Esophagus muscularis mucosa (tissue), 4 donors: ENCODE measurements around the gene TMEM259. TPM values are rescaled to one million over a fixed set of nuclear protein-coding genes. Genes with fewer than 3 reads are reported as not detected.

Source experiments
- DNase-seq: peaks from one replicate; pipeline ENCODE4 v3.0.0-alpha.2; 2017; ENCODE audit errors: extremely low spot score
- H3K27ac ChIP-seq, 4 donors: fragments of 200-600 bp; sonication (generic); replicated peaks in 1 of 4; 1 replicate in 3 of 4; 2 replicates in 1 of 4; pipeline ENCODE4 v1.5.1; 2016 to 2019; ENCODE audit warnings: mild to moderate bottlenecking in 1 of 4
- H3K27me3 ChIP-seq, 4 donors: fragments of 200-600 bp; sonication (generic); one replicate each; pipeline versions ENCODE4 v1.5.1 to v1.6.0; 2016 to 2019
- H3K36me3 ChIP-seq, 4 donors: fragments of 200-600 bp; sonication (generic); one replicate each; pipeline ENCODE4 v1.5.1; 2016 to 2019
- H3K4me1 ChIP-seq, 4 donors: fragments of 200-600 bp; sonication (generic); one replicate each; pipeline ENCODE4 v1.5.1; 2016 to 2019
- H3K4me3 ChIP-seq, 4 donors: fragments of 200-600 bp; sonication (generic); 1 replicate in 2 of 4; 2 replicates in 2 of 4; pipeline ENCODE4 v1.5.1; 2016 to 2019; ENCODE audit warnings: mild to moderate bottlenecking in 4 of 4, moderate library complexity in 1 of 4
- H3K9me3 ChIP-seq, 4 donors: fragments of 200-600 bp; sonication (generic); 1 replicate in 3 of 4; 2 replicates in 1 of 4; pipeline ENCODE4 v1.5.1; 2016 to 2019
- EP300 ChIP-seq: sonication (generic); formaldehyde crosslinking; IDR thresholded peaks from one replicate; pipeline ENCODE4 v1.6.1; 2017; ENCODE audit warnings: antibody characterized with exemption
- POLR2A ChIP-seq: fragments of 450-650 bp; IDR thresholded peaks from one replicate; pipeline ENCODE4 v1.6.1; 2017; ENCODE audit warnings: antibody characterized with exemption, moderate library complexity, mild to moderate bottlenecking, low read depth
- POLR2AphosphoS5 ChIP-seq, 2 donors: sonication (generic); formaldehyde crosslinking; IDR thresholded peaks; one replicate each; pipeline ENCODE4 v1.6.1; 2017; ENCODE audit warnings: antibody characterized with exemption in 2 of 2
- WGBS: methylation state at CpG from one replicate; pipeline ENCODE4 v1.1.5; 2018; 5-methylcytosine and 5-hydroxymethylcytosine counted together
- intact Hi-C: fragments of 100-400 bp; cut with DNase I; formaldehyde crosslinking; loops from one replicate; pipeline ENCODE4 v1.15.1; 2023
- total RNA-seq, 4 donors: library from RNA; depleted of rRNA; stranded (reverse); fragments of >200 nt; gene quantifications; one replicate each; pipeline versions ENCODE4 v1.1.0 to v1.2.1, GENCODE V29; 2016
- TF ChIP-seq, protein P1 (sequence below), 3 experiments: fragments of 200-600 bp in 2 of 3; fragments of 450-650 bp in 1 of 3; sonication (generic) in 2 of 3; IDR thresholded peaks; one replicate each; pipeline ENCODE4 v1.5.1; 2017 to 2019; ENCODE audit warnings: antibody characterized with exemption in 3 of 3, mild to moderate bottlenecking in 2 of 3, moderate library complexity in 1 of 3

Gene TMEM259
- total RNA-seq, 4 donors from 2014 or later: 129 to 187 (median 160) TPM

DNA sequence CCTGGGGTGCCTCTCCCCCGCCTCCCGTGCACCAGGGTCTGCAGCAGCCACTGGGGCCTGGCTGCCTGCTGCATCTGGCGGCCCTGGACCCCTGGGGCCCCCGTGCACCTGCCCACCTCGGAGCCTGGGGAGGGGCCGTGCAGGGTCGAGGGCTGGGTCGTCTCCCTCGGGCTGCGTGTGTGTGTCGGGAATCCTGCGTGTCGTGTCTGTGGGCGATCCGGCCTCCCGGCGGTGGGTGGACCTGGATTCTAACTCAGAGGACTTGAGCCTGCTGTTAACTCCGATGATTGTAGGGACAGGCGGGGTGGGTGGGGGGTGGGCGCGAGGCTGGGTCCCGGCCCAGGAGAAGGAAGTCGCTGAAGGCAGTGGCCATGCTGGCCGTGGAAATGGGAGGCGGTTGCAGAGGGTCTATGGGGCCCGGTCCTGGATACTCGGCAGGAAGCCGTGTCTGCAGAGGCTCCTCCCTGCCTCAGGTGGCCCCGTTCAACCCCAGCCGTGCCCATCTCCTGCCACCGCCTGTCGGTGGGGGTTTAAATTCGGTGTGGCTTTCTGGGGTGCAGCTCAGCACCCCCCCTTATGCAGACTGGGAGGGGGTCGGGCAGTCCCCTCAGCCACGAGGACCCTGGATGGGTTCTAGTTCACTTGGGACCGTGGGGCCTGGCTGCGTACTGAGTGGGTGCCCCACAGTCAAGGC, 46.2 kb downstream of the TMEM259 start:
- H3K27ac ChIP-seq: no peak overlapping the region
- H3K4me1 ChIP-seq: no peaks in the 10 kb centered on the region
- peaks cover 0 to 9% (median 2%) of the 10 kb centered on the region in 4 donors for H3K27me3 ChIP-seq
- peaks cover 0 to 11% (median 8%) of the 10 kb centered on the region in 4 donors for H3K9me3 ChIP-seq
- DNase-seq: no peak
- no peak overlapping the region for H3K4me3 ChIP-seq
- peaks cover 16 to 31% (median 24%) of the 10 kb centered on the region in 4 donors for H3K36me3 ChIP-seq
- 83% methylated on average over 28 of the region's 37 CpGs for WGBS
- intact Hi-C loops: loop anchor here (5.0 kb wide), 1 partner anchor 32 kb away; no protein-coding TSS in a partner anchor
- no peak for TF ChIP-seq POLR2A
- no peak for TF ChIP-seq POLR2AphosphoS5 (IDR thresholded peaks at IDR 0.05)
- TF ChIP-seq, protein P1, sequence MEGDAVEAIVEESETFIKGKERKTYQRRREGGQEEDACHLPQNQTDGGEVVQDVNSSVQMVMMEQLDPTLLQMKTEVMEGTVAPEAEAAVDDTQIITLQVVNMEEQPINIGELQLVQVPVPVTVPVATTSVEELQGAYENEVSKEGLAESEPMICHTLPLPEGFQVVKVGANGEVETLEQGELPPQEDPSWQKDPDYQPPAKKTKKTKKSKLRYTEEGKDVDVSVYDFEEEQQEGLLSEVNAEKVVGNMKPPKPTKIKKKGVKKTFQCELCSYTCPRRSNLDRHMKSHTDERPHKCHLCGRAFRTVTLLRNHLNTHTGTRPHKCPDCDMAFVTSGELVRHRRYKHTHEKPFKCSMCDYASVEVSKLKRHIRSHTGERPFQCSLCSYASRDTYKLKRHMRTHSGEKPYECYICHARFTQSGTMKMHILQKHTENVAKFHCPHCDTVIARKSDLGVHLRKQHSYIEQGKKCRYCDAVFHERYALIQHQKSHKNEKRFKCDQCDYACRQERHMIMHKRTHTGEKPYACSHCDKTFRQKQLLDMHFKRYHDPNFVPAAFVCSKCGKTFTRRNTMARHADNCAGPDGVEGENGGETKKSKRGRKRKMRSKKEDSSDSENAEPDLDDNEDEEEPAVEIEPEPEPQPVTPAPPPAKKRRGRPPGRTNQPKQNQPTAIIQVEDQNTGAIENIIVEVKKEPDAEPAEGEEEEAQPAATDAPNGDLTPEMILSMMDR (IDR thresholded peaks at IDR 0.05): no peak
- no peak for TF ChIP-seq EP300

DNA sequence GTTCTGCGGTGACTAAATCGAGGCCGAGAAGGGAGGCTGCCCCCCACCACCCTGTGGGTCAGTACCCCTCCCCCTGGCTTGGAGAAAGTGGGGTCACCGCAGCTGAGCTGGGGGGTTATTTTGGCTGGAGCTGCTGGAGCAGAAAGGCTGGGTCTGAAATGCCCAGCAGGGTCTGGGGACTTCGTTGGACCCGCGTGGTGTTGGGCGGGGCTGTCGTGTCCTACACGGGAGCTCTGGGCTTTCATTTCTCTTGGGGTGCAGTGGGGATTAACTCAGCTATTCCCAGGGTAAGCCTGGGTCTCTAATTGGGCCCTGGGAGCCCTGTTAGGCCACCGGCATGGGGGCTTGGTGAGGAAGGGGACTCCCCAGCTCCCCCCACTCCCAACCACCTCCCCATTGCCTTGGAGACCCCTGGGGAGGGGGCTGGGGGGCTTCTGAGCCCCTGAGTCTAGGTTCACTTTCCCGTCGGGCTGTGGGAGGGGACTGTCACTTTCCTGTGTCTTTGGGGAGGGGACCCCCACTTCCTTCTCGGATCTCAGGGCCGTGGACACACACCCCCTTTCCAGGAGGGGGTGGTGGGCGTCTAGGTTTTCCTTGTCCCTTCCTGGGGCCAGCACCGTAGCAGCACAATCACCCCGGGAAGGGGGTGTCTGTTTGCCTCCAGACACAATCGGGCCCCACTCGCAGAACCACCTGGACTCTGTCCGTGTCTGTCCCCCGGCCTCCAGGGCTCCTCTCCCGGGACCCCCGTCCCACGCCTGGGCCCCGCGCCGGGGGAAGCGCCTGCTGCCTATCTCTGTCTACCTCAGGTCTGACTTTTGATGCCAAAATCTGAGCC, 47.0 kb downstream of the TMEM259 start:
- intact Hi-C loops: no loop called here
- DNase-seq: no peak
- 86% methylated on average over 18 of the region's 29 CpGs for WGBS
- Histone ChIP-seq H3K27me3 (peaks cover 0 to 3% (median 0%) of the 10 kb centered on the region in 4 donors), H3K36me3 (peaks cover 20 to 39% (median 28%) of the 10 kb centered on the region in 4 donors), H3K4me3 (no peak overlapping the region), H3K27ac (no peak overlapping the region), H3K4me1 (no peaks in the 10 kb centered on the region), H3K9me3 (peaks cover 0 to 11% (median 8%) of the 10 kb centered on the region in 4 donors)
- no peak for TF ChIP-seq POLR2A
- no peak for TF ChIP-seq EP300
- TF ChIP-seq, protein P1 (IDR thresholded peaks at IDR 0.05): no peak
- TF ChIP-seq POLR2AphosphoS5 (IDR thresholded peaks at IDR 0.05): no peak

DNA sequence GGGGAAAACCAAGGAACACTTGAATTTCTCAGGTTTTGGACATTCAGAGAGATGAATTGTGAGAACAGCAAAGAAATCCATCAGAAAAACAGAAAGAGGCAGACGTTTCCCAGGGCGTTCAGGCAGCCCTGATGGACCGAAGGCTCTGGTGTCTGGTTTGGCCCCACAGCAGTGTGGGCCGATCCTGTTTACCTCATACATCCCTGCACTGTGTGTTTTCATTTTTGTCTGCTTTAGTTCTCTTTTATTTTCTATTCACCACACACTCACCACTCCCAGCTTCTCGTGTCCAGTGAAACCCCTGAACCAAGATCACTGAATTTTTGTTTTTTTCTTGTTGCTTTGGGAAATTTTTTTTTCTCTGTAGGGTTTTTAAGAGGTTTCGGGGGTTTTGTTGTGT, 48.6 kb downstream of the TMEM259 start:
- intact Hi-C loops: no loop called here
- H3K4me1 ChIP-seq: no peaks in the 10 kb centered on the region
- 96% methylated on average over 6 of the region's 6 CpGs for WGBS

DNA sequence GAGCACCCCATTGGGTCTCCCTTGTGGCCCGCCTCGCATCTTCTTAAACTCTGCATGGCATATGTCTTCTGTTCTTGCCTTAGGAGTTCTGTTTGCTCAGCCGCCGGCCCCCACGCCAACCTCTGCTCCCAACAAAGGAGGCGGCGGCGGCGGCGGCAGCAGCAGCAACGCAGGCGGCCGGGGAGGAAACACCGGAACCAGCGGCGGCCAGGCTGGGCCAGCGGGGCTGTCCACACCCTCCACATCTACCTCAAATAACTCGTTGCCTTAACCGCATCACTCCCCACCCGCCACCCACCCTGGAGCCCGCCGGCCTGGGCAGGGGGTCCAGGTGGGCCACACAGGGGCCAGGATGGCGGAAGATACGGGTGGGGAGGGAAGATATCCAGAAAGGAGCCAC, 49.1 kb downstream of the TMEM259 start:
- peaks cover 0 to 11% (median 8%) of the 10 kb centered on the region in 4 donors for H3K9me3 ChIP-seq
- whole genome bisulfite sequencing: 96% methylated on average over 23 of the region's 24 CpGs
- H3K36me3 ChIP-seq: peaks cover 28 to 55% (median 44%) of the 10 kb centered on the region in 4 donors
- no peak overlapping the region for H3K4me3 ChIP-seq
- no peak for DNase-seq
- H3K27ac ChIP-seq: no peak overlapping the region
- TF ChIP-seq POLR2A: no peak
- TF ChIP-seq EP300: no peak
- TF ChIP-seq, protein P1 (IDR thresholded peaks at IDR 0.05): no peak
- no peak for TF ChIP-seq POLR2AphosphoS5 (IDR thresholded peaks at IDR 0.05)
- intact Hi-C loops: no loop called here
- H3K27me3 ChIP-seq: no peaks in the 10 kb centered on the region
- H3K4me1 ChIP-seq: no peaks in the 10 kb centered on the region

More for the DNA sequence above, 48.6 kb downstream of the TMEM259 start:
- no peak for DNase-seq
- Histone ChIP-seq H3K4me3 (no peak overlapping the region), H3K36me3 (peaks cover 27 to 50% (median 39%) of the 10 kb centered on the region in 4 donors), H3K27ac (no peak overlapping the region), H3K27me3 (no peaks in the 10 kb centered on the region), H3K9me3 (peaks cover 0 to 11% (median 8%) of the 10 kb centered on the region in 4 donors)
- no peak for TF ChIP-seq EP300
- TF ChIP-seq, protein P1 (IDR thresholded peaks at IDR 0.05): no peak
